HS-5 (cell line): ENCODE results near the gene SLC18A3.

ENCODE experiments used
- DNase-seq: peaks from one replicate; pipeline ENCODE4 v3.0.0-alpha.2; 2012; ENCODE audit warnings: low read depth

The SLC18A3 gene

GRCh38 chr10:49611816-49612512, 1.9 kb downstream of the SLC18A3 start:
- no peak for DNase-seq

GRCh38 chr10:49612513-49613164, 2.5 kb downstream of the SLC18A3 start:
- DNase-seq = no peak

- no peak for DNase-seq
Measured at GRCh38 chr10:49613165-49613881, 3.2 kb downstream of the SLC18A3 start.

- DNase-seq = no peak
Measured at GRCh38 chr10:49613882-49614241, 3.8 kb downstream of the SLC18A3 start, which contains the start of gene CHAT. Gene CHAT, plus strand, starts transcription at chr10:49614037. Its CDS starts 153 bp downstream, at chr10:49614190.

- no peak for DNase-seq
Measured at GRCh38 chr10:49614242-49615198, 4.4 kb downstream of the SLC18A3 start.

- DNase-seq = no peak
Measured at GRCh38 chr10:49615213-49615612, 5.1 kb downstream of the SLC18A3 start.

GRCh38 chr10:49615721-49616120, 5.6 kb downstream of the SLC18A3 start:
- no peak for DNase-seq

- no peak for DNase-seq
Measured at GRCh38 chr10:49616421-49617101, 6.5 kb downstream of the SLC18A3 start.

- DNase-seq = no peak
Measured at GRCh38 chr10:49617121-49618020, 7.3 kb downstream of the SLC18A3 start.

GRCh38 chr10:49618821-49619220, 8.7 kb downstream of the SLC18A3 start:
- no peak for DNase-seq

GRCh38 chr10:49619613-49620012, 9.5 kb downstream of the SLC18A3 start:
- no peak for DNase-seq

GRCh38 chr10:49620286-49620810, 10.2 kb downstream of the SLC18A3 start:
- DNase-seq = no peak

- no peak for DNase-seq
Measured at GRCh38 chr10:49620841-49621378, 10.8 kb downstream of the SLC18A3 start.

- DNase-seq = no peak
Measured at GRCh38 chr10:49621561-49621960, 11.5 kb downstream of the SLC18A3 start.

GRCh38 chr10:49622426-49623425, 12.6 kb downstream of the SLC18A3 start:
- no peak for DNase-seq

GRCh38 chr10:49624629-49625028, 14.5 kb downstream of the SLC18A3 start:
- no peak for DNase-seq

GRCh38 chr10:49625411-49625810, 15.3 kb downstream of the SLC18A3 start:
- no peak for DNase-seq

- DNase-seq = no peak
Measured at GRCh38 chr10:49627038-49627437, 16.9 kb downstream of the SLC18A3 start.
